ENCODE measurements around the gene PLCB1.
"Not testable (repeated sequence)": the region's sequence is repeated elsewhere in the genome, so short reads cannot be mapped to it uniquely, and the experiment has no call there.

The PLCB1 gene

DNA sequence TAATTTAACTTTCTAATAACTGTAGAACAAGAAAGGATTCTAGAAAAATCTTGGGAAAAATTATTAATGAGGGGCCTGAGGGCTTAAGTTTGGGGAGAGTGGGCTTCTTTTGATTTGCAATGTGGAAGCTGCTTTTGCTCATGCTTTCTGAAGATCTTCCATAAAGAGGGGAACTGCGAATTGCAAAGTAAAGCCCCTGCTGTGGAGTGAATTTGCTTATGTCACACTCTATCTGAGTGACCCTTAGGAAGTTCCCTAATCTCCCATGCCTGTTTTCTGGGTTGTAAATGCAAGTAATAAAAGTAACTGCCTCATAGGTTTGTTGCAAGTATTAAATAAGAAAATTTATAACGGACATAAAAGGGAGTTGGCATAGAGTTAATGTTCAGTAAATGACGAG, 301.2 kb downstream of the PLCB1 start:
- Mint-ChIP-seq H3K9me3 (no peaks in the 10 kb centered on the region), H3K36me3 (ENCODE audit: low read depth) (no peaks in the 10 kb centered on the region), H3K27me3 (ENCODE audit: low read depth, poor library complexity) (no peaks in the 10 kb centered on the region), H3K4me3 (no peak overlapping the region), H3K4me1 (peaks cover 37% of the 10 kb centered on the region), H3K27ac (peak overlapping the region; percentile 81)
- no peak for DNase-seq
- no peak for TF ChIP-seq CTCF (IDR thresholded peaks at IDR 0.05)

- no peak for DNase-seq
- Mint-ChIP-seq H3K27ac (no peak overlapping the region), H3K27me3 (ENCODE audit: low read depth, poor library complexity) (no peaks in the 10 kb centered on the region), H3K9me3 (no peaks in the 10 kb centered on the region), H3K4me3 (no peak overlapping the region), H3K36me3 (ENCODE audit: low read depth) (no peaks in the 10 kb centered on the region), H3K4me1 (peaks cover 42% of the 10 kb centered on the region)
- TF ChIP-seq CTCF (IDR thresholded peaks at IDR 0.05): no peak
These were observed 302.3 kb downstream of the PLCB1 start for GRCh38 chr20:8434326-8434876.

- Mint-ChIP-seq H3K9me3 (no peaks in the 10 kb centered on the region), H3K36me3 (ENCODE audit: low read depth) (no peaks in the 10 kb centered on the region), H3K4me1 (peaks cover 42% of the 10 kb centered on the region), H3K4me3 (no peak overlapping the region), H3K27ac (no peak overlapping the region), H3K27me3 (ENCODE audit: low read depth, poor library complexity) (no peaks in the 10 kb centered on the region)
- no peak for TF ChIP-seq CTCF (IDR thresholded peaks at IDR 0.05)
- DNase-seq: no peak
These were observed 303.4 kb downstream of the PLCB1 start for GRCh38 chr20:8435285-8436035.

GRCh38 chr20:8436938-8437337, 304.9 kb downstream of the PLCB1 start:
- H3K27ac Mint-ChIP-seq; H3K4me3 Mint-ChIP-seq; H3K36me3 Mint-ChIP-seq (ENCODE audit: low read depth); DNase-seq; H3K27me3 Mint-ChIP-seq (ENCODE audit: low read depth, poor library complexity); H3K9me3 Mint-ChIP-seq: not testable (repeated sequence)
- H3K4me1 Mint-ChIP-seq: peaks cover 32% of the 10 kb centered on the region

- Mint-ChIP-seq H3K27ac (no peak overlapping the region), H3K4me3 (no peak overlapping the region), H3K36me3 (ENCODE audit: low read depth) (no peaks in the 10 kb centered on the region), H3K4me1 (peaks cover 14% of the 10 kb centered on the region), H3K27me3 (ENCODE audit: low read depth, poor library complexity) (no peaks in the 10 kb centered on the region), H3K9me3 (no peaks in the 10 kb centered on the region)
- no peak for TF ChIP-seq CTCF (IDR thresholded peaks at IDR 0.05)
- DNase-seq: no peak
These were observed 306.7 kb downstream of the PLCB1 start for GRCh38 chr20:8438748-8439147.

DNA sequence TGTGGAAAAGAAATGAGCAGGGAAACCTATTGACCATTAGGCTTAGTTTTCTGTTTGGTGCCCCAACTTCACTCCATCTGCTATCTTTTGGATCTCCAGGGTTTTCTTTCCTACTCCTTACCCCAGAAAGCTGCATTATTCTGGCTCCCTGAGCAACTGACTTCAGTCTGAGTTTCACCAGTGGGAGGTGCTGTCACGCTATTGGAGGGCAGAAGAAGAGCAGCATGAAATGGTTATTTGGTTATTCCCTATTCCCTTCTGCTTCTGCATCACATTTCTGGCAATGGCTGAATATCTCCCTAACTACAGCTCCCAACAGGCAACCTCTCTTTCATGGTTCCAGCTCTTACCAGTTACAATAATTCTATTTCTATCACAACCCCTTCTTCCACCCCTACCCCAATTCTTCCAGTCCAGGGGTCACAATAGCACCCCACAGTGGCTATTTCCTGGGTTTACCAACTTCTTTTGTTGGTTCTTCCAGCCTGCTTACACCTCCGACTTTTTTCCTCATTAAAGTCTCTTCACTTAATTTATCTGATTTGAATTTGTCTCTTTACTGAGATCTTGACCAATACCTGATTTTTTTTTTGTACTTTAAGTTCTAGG, 311.5 kb downstream of the PLCB1 start:
- H3K27ac Mint-ChIP-seq: no peak overlapping the region
- no peaks in the 10 kb centered on the region for H3K27me3 Mint-ChIP-seq (ENCODE audit: low read depth, poor library complexity)
- TF ChIP-seq CTCF (IDR thresholded peaks at IDR 0.05): no peak
- H3K9me3 Mint-ChIP-seq: no peaks in the 10 kb centered on the region
- peaks cover 6% of the 10 kb centered on the region for H3K4me1 Mint-ChIP-seq
- H3K36me3 Mint-ChIP-seq (ENCODE audit: low read depth): no peaks in the 10 kb centered on the region
- DNase-seq: no peak
- H3K4me3 Mint-ChIP-seq: no peak overlapping the region
